Measurements from ENCODE around the gene UBE2D3.

UBE2D3 gene

DNA sequence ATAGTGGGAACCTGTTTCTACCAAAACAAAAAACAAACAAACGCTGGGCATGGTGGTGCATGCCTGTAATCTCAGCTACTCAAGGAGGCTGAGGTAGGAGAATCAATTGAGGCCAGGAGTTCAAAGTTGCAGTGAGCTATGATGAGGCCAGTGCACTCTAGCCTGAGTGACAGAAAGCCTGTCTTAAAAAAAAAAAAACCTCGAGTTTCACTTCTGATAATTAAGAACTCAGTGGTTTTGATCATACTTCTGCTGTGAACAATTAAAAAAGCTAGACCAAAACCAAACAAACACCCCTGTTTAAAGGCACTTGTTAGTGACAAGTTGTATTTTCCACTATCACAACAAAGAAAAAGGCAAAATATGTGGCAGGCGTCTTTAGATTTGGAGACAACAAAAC, 15.0 kb upstream of the UBE2D3 start:
- Histone ChIP-seq H3K27ac (ENCODE audit: low read depth, low read length) (no peak overlapping the region), H2BK120ac (ENCODE audit: insufficient read depth, low read length, poor library complexity) (no peak overlapping the region), H4K8ac (ENCODE audit: low read depth, low read length) (no peak overlapping the region), H2BK5ac (ENCODE audit: low read depth, low read length, poor library complexity) (no peak overlapping the region), H3K18ac (ENCODE audit: low read length) (no peak overlapping the region), H3K9ac (ENCODE audit: low read length) (no peak overlapping the region), H4K91ac (ENCODE audit: low read depth, low read length) (no peak overlapping the region), H3K27me3 (ENCODE audit: insufficient read depth, low read length) (no peaks in the 10 kb centered on the region), H3K79me2 (ENCODE audit: control insufficient read depth, insufficient read depth, low read length, poor library complexity) (no peaks in the 10 kb centered on the region), H3K23ac (ENCODE audit: low read length) (no peak overlapping the region), H2BK12ac (ENCODE audit: low read length) (no peak overlapping the region), H3K36me3 (ENCODE audit: control insufficient read depth in 1 of 2, insufficient read depth in 2 of 2, low read length in 2 of 2) (no peaks in the 10 kb centered on the region), H3K9me3 (ENCODE audit: insufficient read depth, low read depth, low read length) (no peaks in the 10 kb centered on the region), H4K12ac (ENCODE audit: low read depth, low read length) (no peak overlapping the region), H3K4me1 (ENCODE audit: control insufficient read depth in 1 of 2, insufficient read depth in 2 of 2, low read length in 2 of 2) (no peaks in the 10 kb centered on the region), H3K4me2 (ENCODE audit: low read length) (no peak overlapping the region), H3K4me3 (ENCODE audit: low read depth, low read length) (no peak overlapping the region), H3K4ac (ENCODE audit: low read depth, low read length) (no peak overlapping the region), H3K14ac (ENCODE audit: low read length) (no peak overlapping the region), H2AK5ac (ENCODE audit: low read length) (no peak overlapping the region), H2AFZ (ENCODE audit: insufficient read depth, low read length, poor library complexity) (no peak overlapping the region), H3K79me1 (ENCODE audit: low read length) (no peaks in the 10 kb centered on the region)
- no peak for DNase-seq
- no CpG with 5 or more reads among the region's 3 CpGs for WGBS (ENCODE audit: extremely low coverage, insufficient coverage, insufficient read length)

DNA sequence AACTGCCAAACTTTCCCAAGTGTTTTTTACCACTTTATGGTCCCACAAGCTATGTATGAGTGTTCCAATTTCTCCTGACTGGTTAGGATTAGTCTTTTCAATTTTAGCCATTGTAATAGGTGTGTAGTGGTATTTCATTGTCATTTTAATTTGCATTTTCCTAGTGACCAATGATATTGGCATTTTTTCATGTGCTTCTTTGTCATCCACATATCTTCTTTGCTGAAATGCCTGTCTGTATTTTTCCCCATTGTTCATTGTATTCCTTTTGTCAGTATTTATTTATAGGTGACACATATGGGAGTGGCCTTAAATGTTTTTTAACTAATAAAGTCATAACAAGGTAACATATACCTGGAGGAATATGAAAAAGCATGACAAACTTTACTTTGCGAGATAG, 9.2 kb upstream of the UBE2D3 start:
- no peak overlapping the region for H3K4me3 ChIP-seq (ENCODE audit: low read depth, low read length)
- H2BK12ac ChIP-seq (ENCODE audit: low read length) = no peak overlapping the region
- no peaks in the 10 kb centered on the region for H3K27me3 ChIP-seq (ENCODE audit: insufficient read depth, low read length)
- no peaks in the 10 kb centered on the region for H3K79me2 ChIP-seq (ENCODE audit: control insufficient read depth, insufficient read depth, low read length, poor library complexity)
- no peak overlapping the region for H4K8ac ChIP-seq (ENCODE audit: low read depth, low read length)
- no peak overlapping the region for H2AK5ac ChIP-seq (ENCODE audit: low read length)
- H2BK120ac ChIP-seq (ENCODE audit: insufficient read depth, low read length, poor library complexity) = no peak overlapping the region
- H3K4ac ChIP-seq (ENCODE audit: low read depth, low read length) = no peak overlapping the region
- no peak overlapping the region for H3K18ac ChIP-seq (ENCODE audit: low read length)
- WGBS (ENCODE audit: extremely low coverage, insufficient coverage, insufficient read length) = no CpG with 5 or more reads among the region's 1 CpG
- no peak overlapping the region for H4K91ac ChIP-seq (ENCODE audit: low read depth, low read length)
- no peak overlapping the region for H3K23ac ChIP-seq (ENCODE audit: low read length)
- no peak overlapping the region for H4K12ac ChIP-seq (ENCODE audit: low read depth, low read length)
- H3K9me3 ChIP-seq (ENCODE audit: insufficient read depth, low read depth, low read length) = no peaks in the 10 kb centered on the region
- no peak overlapping the region for H3K14ac ChIP-seq (ENCODE audit: low read length)
- H3K79me1 ChIP-seq (ENCODE audit: low read length) = no peaks in the 10 kb centered on the region
- H3K4me1 ChIP-seq (ENCODE audit: control insufficient read depth in 1 of 2, insufficient read depth in 2 of 2, low read length in 2 of 2) = no peaks in the 10 kb centered on the region
- H3K9ac ChIP-seq (ENCODE audit: low read length) = no peak overlapping the region
- no peak overlapping the region for H3K4me2 ChIP-seq (ENCODE audit: low read length)
- DNase-seq = no peak
- H2AFZ ChIP-seq (ENCODE audit: insufficient read depth, low read length, poor library complexity) = no peak overlapping the region
- no peak overlapping the region for H3K27ac ChIP-seq (ENCODE audit: low read depth, low read length)
- H2BK5ac ChIP-seq (ENCODE audit: low read depth, low read length, poor library complexity) = no peak overlapping the region
- H3K36me3 ChIP-seq (ENCODE audit: control insufficient read depth in 1 of 2, insufficient read depth in 2 of 2, low read length in 2 of 2) = peaks cover 0 to 3% of the 10 kb centered on the region in 2 experiments

DNA sequence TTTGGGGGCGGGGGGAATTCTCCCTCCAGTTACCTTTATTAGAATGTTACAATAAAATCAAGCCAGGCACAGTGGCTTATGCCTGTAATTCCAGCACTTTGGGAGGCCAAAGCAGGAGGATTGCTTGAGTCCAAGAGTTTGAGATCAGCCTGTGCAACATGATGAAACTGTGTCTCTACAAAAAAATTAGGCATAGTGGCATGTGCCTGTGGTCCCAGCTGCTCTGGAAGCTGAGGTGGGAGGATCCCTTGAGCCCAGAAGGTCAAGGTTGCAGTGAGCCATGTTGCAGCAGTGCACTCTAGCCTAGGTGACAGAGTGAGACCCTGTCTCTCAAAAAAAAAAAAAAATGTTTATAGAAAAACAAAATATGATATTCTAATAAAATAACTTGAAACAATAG, 5.3 kb upstream of the UBE2D3 start:
- DNase-seq = no peak
- Histone ChIP-seq H4K8ac (ENCODE audit: low read depth, low read length) (no peak overlapping the region), H4K91ac (ENCODE audit: low read depth, low read length) (peak overlapping the region; percentile 24), H2BK12ac (ENCODE audit: low read length) (no peak overlapping the region), H2BK120ac (ENCODE audit: insufficient read depth, low read length, poor library complexity) (no peak overlapping the region), H3K4me3 (ENCODE audit: low read depth, low read length) (no peak overlapping the region), H3K4ac (ENCODE audit: low read depth, low read length) (no peak overlapping the region), H3K18ac (ENCODE audit: low read length) (no peak overlapping the region), H3K79me2 (ENCODE audit: control insufficient read depth, insufficient read depth, low read length, poor library complexity) (no peaks in the 10 kb centered on the region), H2AK5ac (ENCODE audit: low read length) (no peak overlapping the region), H3K79me1 (ENCODE audit: low read length) (peaks cover 4% of the 10 kb centered on the region), H3K27ac (ENCODE audit: low read depth, low read length) (no peak overlapping the region), H3K4me1 (ENCODE audit: control insufficient read depth in 1 of 2, insufficient read depth in 2 of 2, low read length in 2 of 2) (peaks cover 0 to 4% of the 10 kb centered on the region in 2 experiments), H2AFZ (ENCODE audit: insufficient read depth, low read length, poor library complexity) (peak overlapping the region; percentile 78), H3K14ac (ENCODE audit: low read length) (no peak overlapping the region), H3K36me3 (ENCODE audit: control insufficient read depth in 1 of 2, insufficient read depth in 2 of 2, low read length in 2 of 2) (peaks cover 0 to 3% of the 10 kb centered on the region in 2 experiments), H3K4me2 (ENCODE audit: low read length) (no peak overlapping the region), H4K12ac (ENCODE audit: low read depth, low read length) (no peak overlapping the region), H3K9me3 (ENCODE audit: insufficient read depth, low read depth, low read length) (no peaks in the 10 kb centered on the region), H2BK5ac (ENCODE audit: low read depth, low read length, poor library complexity) (no peak overlapping the region), H3K9ac (ENCODE audit: low read length) (no peak overlapping the region), H3K27me3 (ENCODE audit: insufficient read depth, low read length) (no peaks in the 10 kb centered on the region), H3K23ac (ENCODE audit: low read length) (no peak overlapping the region)
- no CpG with 5 or more reads among the region's 1 CpG for WGBS (ENCODE audit: extremely low coverage, insufficient coverage, insufficient read length)

DNA sequence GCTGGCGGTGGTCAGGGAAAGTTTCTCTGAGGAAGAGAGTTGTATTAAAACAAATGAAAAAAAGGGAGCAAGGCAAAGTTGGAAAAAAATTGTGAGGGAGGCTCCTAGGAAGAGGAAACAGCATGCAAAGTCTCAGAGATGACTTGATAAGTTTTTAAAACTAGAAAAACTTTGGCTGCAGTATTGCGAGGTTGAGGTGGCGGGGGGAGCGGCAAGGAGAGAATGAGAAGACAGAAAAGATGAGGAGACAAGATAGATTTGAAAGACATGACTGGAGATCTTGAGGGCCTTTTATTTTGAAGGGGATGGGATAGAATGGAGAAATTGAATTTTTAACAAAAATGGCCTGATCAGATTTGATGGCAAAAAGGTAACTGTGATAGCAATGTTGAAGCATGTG, 4.8 kb upstream of the UBE2D3 start:
- Histone ChIP-seq H3K4ac (ENCODE audit: low read depth, low read length) (no peak overlapping the region), H3K79me2 (ENCODE audit: control insufficient read depth, insufficient read depth, low read length, poor library complexity) (peaks cover 5% of the 10 kb centered on the region), H3K79me1 (ENCODE audit: low read length) (peaks cover 9% of the 10 kb centered on the region), H4K12ac (ENCODE audit: low read depth, low read length) (no peak overlapping the region), H3K27me3 (ENCODE audit: insufficient read depth, low read length) (no peaks in the 10 kb centered on the region), H2BK12ac (ENCODE audit: low read length) (no peak overlapping the region), H3K23ac (ENCODE audit: low read length) (no peak overlapping the region), H3K14ac (ENCODE audit: low read length) (no peak overlapping the region), H2BK120ac (ENCODE audit: insufficient read depth, low read length, poor library complexity) (no peak overlapping the region), H3K9ac (ENCODE audit: low read length) (no peak overlapping the region), H3K4me2 (ENCODE audit: low read length) (no peak overlapping the region), H3K18ac (ENCODE audit: low read length) (no peak overlapping the region), H4K91ac (ENCODE audit: low read depth, low read length) (no peak overlapping the region), H2AK5ac (ENCODE audit: low read length) (no peak overlapping the region), H3K36me3 (ENCODE audit: control insufficient read depth in 1 of 2, insufficient read depth in 2 of 2, low read length in 2 of 2) (peaks cover 0 to 3% of the 10 kb centered on the region in 2 experiments), H2BK5ac (ENCODE audit: low read depth, low read length, poor library complexity) (no peak overlapping the region), H3K9me3 (ENCODE audit: insufficient read depth, low read depth, low read length) (no peaks in the 10 kb centered on the region), H4K8ac (ENCODE audit: low read depth, low read length) (no peak overlapping the region), H2AFZ (ENCODE audit: insufficient read depth, low read length, poor library complexity) (no peak overlapping the region), H3K4me1 (ENCODE audit: control insufficient read depth in 1 of 2, insufficient read depth in 2 of 2, low read length in 2 of 2) (peaks cover 0 to 4% of the 10 kb centered on the region in 2 experiments), H3K4me3 (ENCODE audit: low read depth, low read length) (no peak overlapping the region), H3K27ac (ENCODE audit: low read depth, low read length) (no peak overlapping the region)
- no peak for DNase-seq
- WGBS (ENCODE audit: extremely low coverage, insufficient coverage, insufficient read length) = no CpG with 5 or more reads among the region's 4 CpGs
